ENCODE measurements around the gene MARK1.

DNA sequence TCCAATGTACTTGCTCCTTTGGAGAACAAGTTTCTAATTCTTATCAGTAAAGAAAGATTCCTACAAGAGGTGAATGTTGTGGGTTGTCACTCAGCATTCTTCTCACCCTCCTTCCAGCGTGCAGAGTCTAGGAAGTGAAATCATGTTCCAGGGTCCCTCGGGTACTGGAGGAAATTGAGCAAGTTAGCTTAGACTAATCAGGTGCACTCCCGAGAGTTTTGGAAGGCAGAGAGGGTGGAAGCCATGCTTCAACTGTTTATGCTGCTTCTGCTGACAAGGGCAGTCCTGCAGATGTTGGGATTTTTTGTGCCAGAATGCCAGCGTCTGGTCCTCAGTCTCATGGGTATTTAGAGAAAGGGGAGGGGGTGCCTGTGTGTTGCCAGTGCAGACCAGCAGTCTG lies 157.0 kb downstream of the MARK1 start:
- TF ChIP-seq, protein P1, sequence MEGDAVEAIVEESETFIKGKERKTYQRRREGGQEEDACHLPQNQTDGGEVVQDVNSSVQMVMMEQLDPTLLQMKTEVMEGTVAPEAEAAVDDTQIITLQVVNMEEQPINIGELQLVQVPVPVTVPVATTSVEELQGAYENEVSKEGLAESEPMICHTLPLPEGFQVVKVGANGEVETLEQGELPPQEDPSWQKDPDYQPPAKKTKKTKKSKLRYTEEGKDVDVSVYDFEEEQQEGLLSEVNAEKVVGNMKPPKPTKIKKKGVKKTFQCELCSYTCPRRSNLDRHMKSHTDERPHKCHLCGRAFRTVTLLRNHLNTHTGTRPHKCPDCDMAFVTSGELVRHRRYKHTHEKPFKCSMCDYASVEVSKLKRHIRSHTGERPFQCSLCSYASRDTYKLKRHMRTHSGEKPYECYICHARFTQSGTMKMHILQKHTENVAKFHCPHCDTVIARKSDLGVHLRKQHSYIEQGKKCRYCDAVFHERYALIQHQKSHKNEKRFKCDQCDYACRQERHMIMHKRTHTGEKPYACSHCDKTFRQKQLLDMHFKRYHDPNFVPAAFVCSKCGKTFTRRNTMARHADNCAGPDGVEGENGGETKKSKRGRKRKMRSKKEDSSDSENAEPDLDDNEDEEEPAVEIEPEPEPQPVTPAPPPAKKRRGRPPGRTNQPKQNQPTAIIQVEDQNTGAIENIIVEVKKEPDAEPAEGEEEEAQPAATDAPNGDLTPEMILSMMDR (IDR thresholded peaks at IDR 0.05): no peak
- no peak for TF ChIP-seq POLR2A (IDR thresholded peaks at IDR 0.05)

Measured in tibial nerve (tissue), 3 donors.